HEK293 (cell line): ENCODE measurements around the gene CACUL1.

ENCODE experiments used
- CTCF ChIA-PET: fragments of 350-600 bp; formaldehyde crosslinking; extraction: SDS; loops from one replicate; lab custom pipeline; 2021; ENCODE audit warnings: antibody characterized with exemption; lab: Yijun Ruan, JAX
- POLR2A ChIA-PET: fragments of 300-600 bp; formaldehyde crosslinking; extraction: SDS; loops from one replicate; lab custom pipeline; 2020; ENCODE audit warnings: antibody characterized with exemption, inconsistent platforms; lab: Yijun Ruan, JAX
- H3K27ac ChIP-seq: fragments of 200-500 bp; sonication (Bioruptor generic); 2 replicates; pipeline ENCODE4 v1.5.1; 2014; ENCODE audit warnings: low read depth, low read length, control low read depth, inconsistent platforms; ENCODE audit errors: extremely low read depth
- H3K36me3 ChIP-seq, 2 experiments: fragments of 200-500 bp in 1 of 2; sonication (Bioruptor generic) in 1 of 2; 1 replicate in 1 of 2; 2 replicates in 1 of 2; pipeline ENCODE4 v1.5.1; 2014 to 2017; ENCODE audit warnings: inconsistent platforms in 2 of 2, low read length in 2 of 2; ENCODE audit not compliant: control insufficient read depth in 2 of 2, insufficient read depth in 1 of 2
- H3K4me1 ChIP-seq: fragments of 200-500 bp; sonication (Bioruptor generic); 2 replicates; pipeline ENCODE4 v1.5.1; 2014; ENCODE audit warnings: mild to moderate bottlenecking, low read length, inconsistent platforms; ENCODE audit not compliant: control insufficient read depth, insufficient read depth
- H3K4me3 ChIP-seq: 2 replicates; pipeline ENCODE4 v1.5.1; 2011; ENCODE audit warnings: low read depth, mild to moderate bottlenecking, control low read depth, low read length, moderate library complexity
- H3K9me3 ChIP-seq: fragments of 200-500 bp; sonication (Bioruptor generic); 2 replicates; pipeline ENCODE4 v1.5.1; 2014; ENCODE audit warnings: low read depth, low read length, inconsistent platforms; ENCODE audit not compliant: control insufficient read depth, insufficient read depth
- BCL11A ChIP-seq: fragments of 450-650 bp; formaldehyde crosslinking; IDR thresholded peaks from 2 replicates; pipeline ENCODE4 v1.5.1; 2016; ENCODE audit warnings: low read depth, missing biosample characterization, missing genetic modification characterization
- HOXA7 ChIP-seq: sonication (generic); formaldehyde crosslinking; IDR thresholded peaks from 2 replicates; pipeline ENCODE4 v1.8.1; 2022; ENCODE audit warnings: missing genetic modification reagents, borderline replicate concordance
- INSM2 ChIP-seq: fragments of 450-650 bp; formaldehyde crosslinking; IDR thresholded peaks from 2 replicates; pipeline ENCODE4 v1.5.1; 2016; ENCODE audit warnings: missing biosample characterization, missing genetic modification characterization
- KLF10 ChIP-seq: fragments of 450-650 bp; IDR thresholded peaks from 2 replicates; pipeline ENCODE4 v1.5.1; 2018; ENCODE audit warnings: missing biosample characterization, mild to moderate bottlenecking, missing genetic modification characterization
- OSR2 ChIP-seq: fragments of 450-650 bp; formaldehyde crosslinking; IDR thresholded peaks from 2 replicates; pipeline ENCODE4 v1.5.1; 2016; ENCODE audit warnings: missing biosample characterization, missing genetic modification characterization
- SCRT1 ChIP-seq: fragments of 450-650 bp; formaldehyde crosslinking; IDR thresholded peaks from 2 replicates; pipeline ENCODE4 v1.5.1; 2016; ENCODE audit warnings: missing biosample characterization, missing genetic modification characterization, borderline replicate concordance
- SP3 ChIP-seq: fragments of 450-650 bp; formaldehyde crosslinking; IDR thresholded peaks from 2 replicates; pipeline ENCODE4 v1.5.1; 2016; ENCODE audit warnings: missing biosample characterization, missing genetic modification characterization
- SP7 ChIP-seq: fragments of 450-650 bp; formaldehyde crosslinking; IDR thresholded peaks from 2 replicates; pipeline ENCODE4 v1.5.1; 2016; ENCODE audit warnings: missing biosample characterization, missing genetic modification characterization
- WT1 ChIP-seq: fragments of 450-650 bp; formaldehyde crosslinking; IDR thresholded peaks from 2 replicates; pipeline ENCODE4 v1.5.1; 2016; ENCODE audit warnings: missing biosample characterization, missing genetic modification characterization
- YY1 ChIP-seq: fragments of 450-650 bp; formaldehyde crosslinking; IDR thresholded peaks from 2 replicates; pipeline ENCODE4 v1.5.1; 2018; ENCODE audit warnings: missing biosample characterization, missing genetic modification characterization
- ZFHX2 ChIP-seq: fragments of 450-650 bp; formaldehyde crosslinking; conservative IDR thresholded peaks from 2 replicates; pipeline ENCODE4 v1.5.1; 2016; ENCODE audit warnings: missing biosample characterization, missing genetic modification characterization
- ZFP41 ChIP-seq: fragments of 450-650 bp; formaldehyde crosslinking; IDR thresholded peaks from 2 replicates; pipeline ENCODE4 v1.5.1; 2016; ENCODE audit warnings: missing biosample characterization, missing genetic modification characterization, borderline replicate concordance
- ZNF112 ChIP-seq: fragments of 450-650 bp; formaldehyde crosslinking; IDR thresholded peaks from 2 replicates; pipeline ENCODE4 v1.5.0; 2017; ENCODE audit warnings: missing biosample characterization, missing genetic modification characterization
- ZNF155 ChIP-seq: fragments of 450-650 bp; formaldehyde crosslinking; IDR thresholded peaks from 2 replicates; pipeline ENCODE4 v1.5.1; 2016; ENCODE audit warnings: missing biosample characterization, missing genetic modification characterization
- ZNF175 ChIP-seq: fragments of 450-650 bp; formaldehyde crosslinking; IDR thresholded peaks from 2 replicates; pipeline ENCODE4 v1.5.1; 2016; ENCODE audit warnings: missing biosample characterization, missing genetic modification characterization
- ZNF223 ChIP-seq: fragments of 450-650 bp; formaldehyde crosslinking; IDR thresholded peaks from 2 replicates; pipeline ENCODE4 v1.5.1; 2016; ENCODE audit warnings: missing biosample characterization, missing genetic modification characterization
- ZNF350 ChIP-seq: fragments of 450-650 bp; formaldehyde crosslinking; IDR thresholded peaks from 2 replicates; pipeline ENCODE4 v1.5.0; 2017; ENCODE audit warnings: missing biosample characterization, mild to moderate bottlenecking, missing genetic modification characterization
- ZNF426 ChIP-seq: fragments of 450-650 bp; formaldehyde crosslinking; IDR thresholded peaks from 2 replicates; pipeline ENCODE4 v1.5.1; 2017; ENCODE audit warnings: missing biosample characterization, missing genetic modification characterization, mild to moderate bottlenecking, inconsistent platforms, moderate library complexity
- ZNF513 ChIP-seq: fragments of 450-650 bp; IDR thresholded peaks from 2 replicates; pipeline ENCODE4 v1.5.1; 2018; ENCODE audit warnings: missing biosample characterization, missing genetic modification characterization
- ZNF514 ChIP-seq: fragments of 450-650 bp; formaldehyde crosslinking; IDR thresholded peaks from 2 replicates; pipeline ENCODE4 v1.5.1; 2016; ENCODE audit warnings: missing biosample characterization, missing genetic modification characterization
- ZNF521 ChIP-seq: fragments of 450-650 bp; formaldehyde crosslinking; IDR thresholded peaks from 2 replicates; pipeline ENCODE4 v1.5.1; 2017; ENCODE audit warnings: missing biosample characterization, mild to moderate bottlenecking, missing genetic modification characterization
- ZNF624 ChIP-seq: fragments of 450-650 bp; formaldehyde crosslinking; IDR thresholded peaks from 2 replicates; pipeline ENCODE4 v1.5.1; 2017; ENCODE audit warnings: missing biosample characterization, missing genetic modification characterization
- ZNF629 ChIP-seq: fragments of 450-650 bp; formaldehyde crosslinking; IDR thresholded peaks from 2 replicates; pipeline ENCODE4 v1.5.1; 2017; ENCODE audit warnings: missing biosample characterization, missing genetic modification characterization
- ZNF692 ChIP-seq: fragments of 450-650 bp; formaldehyde crosslinking; IDR thresholded peaks from 2 replicates; pipeline ENCODE4 v1.5.1; 2016; ENCODE audit warnings: missing biosample characterization, missing genetic modification characterization
- ZNF701 ChIP-seq: fragments of 450-650 bp; formaldehyde crosslinking; IDR thresholded peaks from 2 replicates; pipeline ENCODE4 v1.5.1; 2016; ENCODE audit warnings: missing biosample characterization, missing genetic modification characterization
- ZSCAN4 ChIP-seq: fragments of 450-650 bp; formaldehyde crosslinking; IDR thresholded peaks from 2 replicates; pipeline ENCODE4 v1.5.1; 2017; ENCODE audit warnings: missing biosample characterization, missing genetic modification characterization

CACUL1 gene

GRCh38 chr10:118689070-118689858 lies 65.5 kb downstream of the CACUL1 start:
- POLR2A ChIA-PET, result no interaction called here
- no peaks in the 10 kb centered on the region for H3K4me1 ChIP-seq

GRCh38 chr10:118687472-118687871 lies 67.3 kb downstream of the CACUL1 start:
- no peaks in the 10 kb centered on the region for H3K4me1 ChIP-seq
- CTCF ChIA-PET, result no interaction called here

More at GRCh38 chr10:118689070-118689858, 65.5 kb downstream of the CACUL1 start:
- CTCF ChIA-PET, result interaction anchor here (0.8 kb wide), 1 partner anchor 231 kb away, joined by 3 read pairs; no protein-coding TSS in a partner anchor
- H3K4me3 ChIP-seq, result no peak overlapping the region
- TF ChIP-seq ZNF112 (no peak), SP3 (tag by site-specific recombination) (no peak), ZFP41 (no peak), SP7 (tag by site-specific recombination) (no peak), KLF10 (no peak), ZNF701 (tag by site-specific recombination) (no peak), ZNF155 (tag by site-specific recombination) (no peak), ZNF223 (tag by site-specific recombination) (no peak), ZNF513 (tag by site-specific recombination) (no peak), INSM2 (tag by site-specific recombination) (no peak), ZNF521 (tag by site-specific recombination) (no peak), ZNF624 (tag by site-specific recombination) (no peak), SCRT1 (tag by site-specific recombination) (no peak)
- TF ChIP-seq, all 188 proteins: peak for 0
- no peaks in the 10 kb centered on the region for H3K9me3 ChIP-seq
- H3K36me3 ChIP-seq, result peaks cover 7 to 46% of the 10 kb centered on the region in 2 experiments
- H3K27ac ChIP-seq, result no peak overlapping the region

More at GRCh38 chr10:118687472-118687871, 67.3 kb downstream of the CACUL1 start:
- peaks cover 7 to 56% of the 10 kb centered on the region in 2 experiments for H3K36me3 ChIP-seq
- POLR2A ChIA-PET, result no interaction called here
- H3K9me3 ChIP-seq, result no peaks in the 10 kb centered on the region
- H3K4me3 ChIP-seq, result no peak overlapping the region
- TF ChIP-seq YY1 (tag by site-specific recombination) (no peak), ZNF514 (tag by site-specific recombination) (no peak), OSR2 (no peak), ZNF629 (tag by site-specific recombination) (no peak), ZNF350 (tag by site-specific recombination) (no peak), BCL11A (tag by site-specific recombination) (no peak), ZFHX2 (tag by site-specific recombination) (no peak), ZNF426 (tag by site-specific recombination) (no peak), ZNF175 (no peak), HOXA7 (CRISPR knock-in tag) (no peak), ZNF692 (no peak), KLF10 (no peak), WT1 (tag by site-specific recombination) (no peak), ZSCAN4 (no peak)
- H3K27ac ChIP-seq, result no peak overlapping the region
